GM19238 (cell line): ENCODE measurements around the gene CDC6.
A peak's percentile ranks its signal among the peaks of the same experiment; 100 is the strongest.

ENCODE experiments used
- DNase-seq: peaks from one replicate; pipeline ENCODE4 v3.0.0; 2011; ENCODE audit warnings: low spot score; ENCODE audit not compliant: insufficient read length

Gene CDC6

DNA sequence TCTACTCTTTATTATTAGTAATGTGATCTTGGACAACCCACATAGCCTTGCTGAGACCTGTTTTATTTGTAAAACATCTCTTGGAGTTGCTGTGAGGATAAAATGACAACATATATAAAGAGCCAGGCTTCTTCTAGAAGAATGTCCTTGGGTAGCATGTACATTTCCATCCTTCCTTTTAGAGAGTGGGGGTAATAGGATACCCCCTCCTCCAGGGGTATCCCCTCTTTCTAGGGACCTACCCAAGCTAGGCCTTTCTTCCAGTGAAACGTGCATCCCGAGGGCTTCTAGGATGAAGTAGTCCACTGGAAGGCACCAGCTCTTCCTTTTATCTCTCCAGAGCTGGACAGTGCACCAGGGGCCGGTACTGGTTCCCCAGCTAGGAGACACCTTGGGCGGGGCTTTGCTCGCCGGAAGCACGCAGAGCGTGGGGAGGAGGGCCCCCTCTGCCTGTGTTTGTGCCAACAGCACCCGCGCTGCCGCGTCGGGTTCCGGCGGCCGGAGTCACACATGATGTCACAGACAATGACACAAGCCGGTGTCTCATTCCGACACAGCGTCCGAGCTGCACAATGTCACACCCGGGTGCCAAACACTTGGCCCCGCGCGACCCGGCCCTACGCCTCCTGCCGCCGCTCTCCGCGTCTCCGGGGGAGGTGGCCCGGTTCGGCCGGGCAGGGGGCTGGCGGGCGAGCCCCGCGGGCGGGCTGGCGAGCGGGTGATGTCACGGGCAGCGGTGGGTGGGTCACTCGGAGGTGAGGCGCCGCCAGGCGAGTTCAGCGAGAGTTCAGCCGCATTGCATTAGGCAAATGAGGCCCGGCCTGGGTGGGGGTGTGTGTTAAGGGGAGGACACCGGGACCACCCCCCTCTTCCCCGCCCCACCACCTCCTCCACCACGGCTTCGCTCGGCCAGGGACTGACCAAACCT is 53.5 kb downstream of the CDC6 start:
- peak; percentile 81 for DNase-seq

GRCh38 chr17:40341808-40342503 is 54.3 kb downstream of the CDC6 start:
- no peak for DNase-seq

DNA sequence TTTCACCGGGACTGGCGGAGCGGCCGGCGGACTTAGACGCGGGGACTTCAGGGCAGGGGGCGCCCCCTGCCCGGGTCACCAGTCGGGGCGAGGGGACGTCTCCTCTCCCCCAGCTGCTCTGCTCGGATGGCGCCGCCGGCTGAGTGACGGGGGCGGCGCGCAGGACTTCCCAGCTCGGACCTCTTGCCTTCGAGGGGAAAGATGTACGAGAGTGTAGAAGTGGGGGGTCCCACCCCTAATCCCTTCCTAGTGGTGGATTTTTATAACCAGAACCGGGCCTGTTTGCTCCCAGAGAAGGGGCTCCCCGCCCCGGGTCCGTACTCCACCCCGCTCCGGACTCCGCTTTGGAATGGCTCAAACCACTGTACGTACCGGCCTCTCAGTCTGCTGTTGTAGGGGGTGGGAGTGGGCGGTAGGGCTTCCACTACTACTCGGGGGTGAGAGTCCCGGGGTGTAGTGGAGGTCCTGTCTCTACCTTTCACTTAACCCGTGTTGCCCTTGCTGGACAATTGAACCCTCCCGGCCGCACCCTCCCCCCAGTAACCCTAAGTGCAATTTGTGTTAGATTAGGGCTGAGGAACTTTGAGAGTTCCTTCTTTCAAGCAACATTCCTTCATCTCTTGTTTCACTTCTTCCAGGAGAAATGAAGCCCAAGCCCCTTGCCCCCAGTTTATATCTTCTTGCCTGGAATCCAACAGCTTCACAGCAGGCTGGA is 55.0 kb downstream of the CDC6 start:
- DNase-seq: no peak

DNA sequence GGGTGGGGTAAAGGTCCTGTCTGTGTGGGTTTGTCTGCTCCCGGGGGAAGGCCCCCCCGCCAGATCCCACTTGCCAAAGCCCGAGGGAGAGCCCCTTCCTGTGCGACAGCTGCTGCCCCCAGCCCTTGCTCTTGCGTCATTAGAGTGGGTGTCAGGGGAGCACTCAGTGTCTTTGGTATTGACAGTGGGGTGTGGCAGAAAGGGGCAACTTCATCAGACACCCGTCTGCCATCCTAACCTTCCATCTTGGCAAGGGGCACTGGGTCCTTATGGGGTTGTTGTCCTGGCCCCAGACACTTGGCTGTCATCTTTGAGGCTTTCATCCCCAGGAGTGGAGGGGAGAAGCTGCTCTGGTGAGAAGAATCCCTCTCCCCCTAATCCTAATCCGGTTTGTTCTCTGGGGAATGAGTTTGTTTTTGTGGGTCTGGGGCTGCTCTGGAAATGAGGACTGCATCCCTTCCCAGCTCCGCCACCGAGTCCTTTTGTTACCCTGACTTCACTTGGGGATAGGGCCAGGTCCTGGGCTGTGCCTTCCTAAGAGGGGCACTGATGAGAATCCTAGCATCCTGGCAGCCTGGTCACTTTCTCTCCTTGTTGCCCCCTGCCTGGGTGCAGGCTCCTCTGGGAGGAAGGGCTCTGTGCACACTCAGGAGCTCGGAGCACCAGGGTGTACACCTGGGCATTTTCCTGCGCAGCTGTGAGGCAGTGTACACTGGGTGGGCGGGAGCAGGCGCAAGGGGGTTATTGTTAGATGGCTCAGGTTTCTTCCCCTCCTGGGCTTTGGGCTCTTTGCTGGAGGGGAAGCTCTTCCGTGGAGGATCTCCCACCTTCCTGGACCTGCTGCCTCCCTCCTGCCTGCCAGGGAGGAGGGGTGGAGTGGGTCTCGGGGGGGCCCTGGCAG is 55.8 kb downstream of the CDC6 start:
- DNase-seq: no peak

DNA sequence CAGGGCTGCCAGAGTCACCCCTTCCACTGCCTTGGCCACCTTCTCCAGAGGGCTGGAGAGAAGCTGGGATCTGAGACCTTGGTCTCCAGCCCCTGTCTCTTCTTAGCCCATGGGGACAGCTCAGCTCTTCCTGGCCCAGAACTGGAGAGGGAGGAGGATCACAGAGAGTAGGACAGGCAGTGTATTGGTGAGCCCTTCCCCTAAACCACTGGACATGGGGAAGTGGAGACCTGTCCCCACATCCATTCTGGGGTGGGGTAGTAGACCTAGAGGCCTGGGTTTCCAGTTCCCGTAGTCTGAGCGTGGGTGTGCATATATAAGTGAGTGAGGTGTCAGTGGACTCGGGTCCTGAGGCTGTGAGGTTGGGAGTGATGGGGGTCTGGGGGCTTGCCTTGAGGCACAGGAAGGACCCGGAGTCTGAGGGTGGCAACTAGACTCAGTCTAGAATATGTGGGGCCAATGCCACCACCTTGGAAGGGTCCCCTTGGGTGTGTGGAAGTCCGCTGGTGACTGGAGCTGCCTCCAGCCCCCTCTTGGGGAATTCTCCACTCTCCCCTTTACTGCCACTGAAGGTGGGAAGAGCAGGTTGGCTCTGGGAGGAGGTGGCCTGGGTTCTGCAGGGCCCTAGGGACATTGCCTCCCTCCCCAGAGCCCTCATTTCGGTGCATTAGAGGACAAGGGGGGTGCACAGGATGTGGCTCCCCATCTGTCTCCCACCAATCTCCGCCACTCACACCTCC is 56.9 kb downstream of the CDC6 start:
- no peak for DNase-seq

DNA sequence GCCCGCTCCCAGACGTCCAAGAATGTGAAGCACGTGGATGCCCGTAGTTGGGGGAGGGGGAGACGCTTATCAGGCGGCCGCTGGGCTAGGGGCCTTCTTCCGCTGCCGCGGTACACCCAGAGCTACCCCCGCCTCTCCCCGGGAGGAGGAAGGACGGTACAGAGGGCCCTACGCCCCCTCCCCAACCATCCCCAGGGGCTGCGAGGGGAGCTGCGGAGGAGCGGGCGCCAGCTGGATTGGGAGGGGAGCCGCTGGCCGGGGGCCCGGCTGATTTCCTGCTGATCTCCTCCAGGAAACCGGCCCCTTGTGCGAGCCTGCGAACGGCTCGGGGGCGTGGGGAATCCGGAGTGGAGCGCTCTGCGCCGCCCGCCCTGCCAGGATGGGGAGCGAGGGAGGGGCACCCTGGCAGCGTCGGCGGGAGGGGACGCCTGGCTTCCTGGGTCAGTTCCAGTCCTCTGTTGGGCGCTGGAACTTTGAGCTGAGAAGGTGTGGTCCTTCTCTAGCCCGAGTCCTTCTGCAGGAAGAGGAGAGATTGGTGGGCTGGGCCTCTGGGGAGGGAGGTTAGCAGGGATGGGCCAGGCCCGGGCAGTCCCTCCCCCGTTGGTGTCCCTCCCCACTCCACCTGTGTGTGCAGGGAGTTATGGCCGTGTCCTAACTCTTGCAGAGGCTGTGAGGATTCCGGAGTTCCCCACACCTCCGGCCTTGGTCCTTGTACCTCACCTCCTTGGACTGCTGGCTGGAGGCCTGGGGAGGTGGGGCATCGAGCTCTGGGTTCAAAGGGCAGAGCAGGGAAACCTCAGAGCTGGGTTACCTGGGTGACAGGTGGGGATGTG is 57.7 kb downstream of the CDC6 start:
- peak; percentile 61 for DNase-seq

GRCh38 chr17:40345994-40346764 is 58.5 kb downstream of the CDC6 start:
- DNase-seq: no peak

DNA sequence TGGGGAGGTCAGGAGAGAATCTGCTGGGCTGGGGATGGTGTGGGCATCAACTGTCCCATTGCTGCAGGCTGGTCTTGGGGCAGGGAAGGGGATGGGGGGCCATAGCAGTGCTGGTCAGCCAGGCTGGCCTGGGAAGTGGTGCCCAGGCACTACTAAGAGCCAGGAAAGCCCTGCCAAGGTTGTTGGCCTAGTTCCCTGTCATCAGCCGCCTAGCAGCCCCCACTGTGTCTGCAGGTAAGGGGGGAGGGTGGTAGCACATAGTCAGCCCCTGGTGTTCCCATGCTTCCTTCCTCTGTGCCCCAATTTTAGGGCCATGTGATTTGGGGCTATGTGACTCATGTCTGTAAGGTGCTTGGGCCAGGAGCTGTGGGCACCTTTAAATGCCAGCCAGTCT is 59.1 kb downstream of the CDC6 start:
- DNase-seq: no peak

- no peak for DNase-seq
These were observed 59.8 kb downstream of the CDC6 start for GRCh38 chr17:40347319-40348135.

GRCh38 chr17:40348136-40348504 is 60.4 kb downstream of the CDC6 start:
- no peak for DNase-seq

DNA sequence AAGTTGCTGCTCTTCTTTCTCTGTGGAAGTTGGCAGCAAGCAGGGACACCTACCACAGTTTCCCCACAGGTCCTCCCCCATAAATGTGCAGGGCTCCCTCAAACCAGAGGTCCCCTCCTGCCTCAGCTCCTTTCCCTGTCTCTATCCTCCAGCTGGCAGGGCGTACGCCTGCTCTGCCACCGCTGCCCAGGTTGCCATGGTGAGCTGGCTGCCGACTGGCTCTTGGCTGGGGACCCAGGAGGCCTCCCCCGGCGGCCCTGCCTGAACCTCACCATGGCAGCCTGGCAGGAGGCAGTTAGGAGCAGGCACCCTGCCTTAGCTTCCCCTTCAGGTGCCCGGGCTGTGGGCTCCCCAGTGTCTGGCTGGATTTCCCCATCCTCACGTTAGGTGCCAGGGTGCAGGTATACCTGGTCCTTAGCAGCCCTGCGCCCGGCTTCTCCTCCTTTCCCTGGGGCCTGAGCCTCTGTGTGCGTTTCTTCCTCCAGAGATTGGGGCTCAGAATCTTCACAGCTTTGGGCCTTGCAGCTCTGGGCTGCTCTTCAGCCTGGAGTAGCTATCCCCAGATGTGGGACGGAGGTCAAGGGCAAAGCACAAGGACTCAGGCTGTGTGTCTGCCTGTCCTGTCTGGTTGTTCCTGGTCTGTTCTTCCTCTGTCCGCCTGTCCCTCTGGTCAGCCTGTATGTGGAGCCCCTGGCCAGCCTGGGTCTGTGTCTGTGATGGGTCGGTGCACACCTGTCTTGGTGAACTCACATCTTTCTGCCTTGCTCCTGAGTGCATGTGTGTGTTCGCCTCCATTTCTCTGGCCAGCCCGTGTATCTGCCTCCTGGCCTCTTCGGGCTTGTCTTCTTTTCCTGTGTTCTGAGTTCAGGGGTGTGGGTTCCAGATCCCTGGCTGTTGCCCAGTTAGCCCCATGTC is 61.1 kb downstream of the CDC6 start:
- no peak for DNase-seq

- no peak for DNase-seq
These were observed 61.8 kb downstream of the CDC6 start for GRCh38 chr17:40349477-40349894.

DNA sequence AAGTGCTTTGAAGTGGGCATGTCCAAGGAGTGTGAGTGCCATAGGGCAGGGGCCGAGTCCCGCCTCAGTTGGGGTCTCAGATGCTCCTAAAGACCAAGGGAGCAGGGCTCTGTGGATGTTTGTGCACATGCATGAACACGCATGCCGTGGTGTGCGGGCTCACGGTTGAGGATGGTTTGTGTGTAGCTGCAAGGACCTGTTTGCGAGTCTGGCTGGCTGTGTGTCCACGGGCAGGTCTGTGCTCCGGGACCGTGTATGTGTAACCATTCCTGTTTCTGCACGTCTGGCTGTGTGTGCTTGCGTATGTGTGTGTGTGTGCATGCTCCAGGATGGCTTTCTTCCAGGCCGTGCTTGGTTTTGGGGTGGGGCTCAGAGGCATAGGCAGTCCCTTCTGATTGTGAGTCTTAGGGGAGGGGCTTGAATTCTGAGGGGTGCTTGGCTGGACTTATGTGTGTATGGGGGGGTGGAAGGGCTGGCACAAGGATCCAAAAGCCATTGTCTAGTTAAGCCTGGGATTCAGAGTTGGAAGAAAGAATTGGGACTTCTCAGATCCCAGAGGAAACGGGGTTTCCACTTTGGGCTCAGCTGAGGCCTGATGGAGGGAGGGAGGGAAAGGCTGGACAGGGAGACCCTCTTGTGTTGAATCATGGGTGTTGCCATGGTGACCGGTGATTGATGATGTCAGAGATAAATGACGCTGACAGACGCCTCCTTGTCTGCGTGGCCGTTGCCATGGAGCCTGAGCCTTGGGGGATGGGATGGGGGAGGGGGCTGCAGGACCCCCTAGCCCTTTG is 62.4 kb downstream of the CDC6 start:
- DNase-seq: no peak

GRCh38 chr17:40350689-40351358 is 63.1 kb downstream of the CDC6 start:
- no peak for DNase-seq
